ENCODE measurements around the gene MS4A15. TPM values are rescaled to one million over a fixed set of nuclear protein-coding genes. Genes with fewer than 3 reads are reported as not detected.

The MS4A15 gene
- total and polyA plus RNA-seq, 10 of the 15 experiments (the other 5 are each of a cell fraction or from before 2014, with no cell fraction given): 0.05 to 0.84 (median 0.45) TPM

GRCh38 chr11:60748225-60748624 lies 8.4 kb upstream of the MS4A15 start:
- ChIA-PET SMC1A (ENCODE audit: uncharacterized antibody, unreplicated experiment) (interaction anchor here (1.3 kb wide), 1 partner anchor 13 kb away, joined by 4 read pairs; no protein-coding TSS in a partner anchor), POLR2A (no interaction called here), CTCF (no interaction called here), RAD21 (ENCODE audit: unreplicated experiment) (no interaction called here)
- no peak overlapping the region for H2AFZ ChIP-seq (ENCODE audit: control insufficient read depth, low read depth, low read length)
- H3K4me1 ChIP-seq (ENCODE audit: control insufficient read depth, insufficient read depth, low read length): no peaks in the 10 kb centered on the region
- H3K36me3 ChIP-seq (ENCODE audit: control insufficient read depth in 2 of 2, insufficient read depth in 2 of 2, low read length in 1 of 2): no peaks in the 10 kb centered on the region
- H3K4me2 ChIP-seq (ENCODE audit: control insufficient read depth, insufficient read depth): no peak overlapping the region
- no peak for DNase-seq (ENCODE audit: low read depth, low spot score)
- H3K79me2 ChIP-seq (ENCODE audit: control insufficient read depth, insufficient read depth, low read length): no peaks in the 10 kb centered on the region
- in situ Hi-C loops (cut with MboI): no loop called here
- intact Hi-C loops (cut with micrococcal nuclease; ENCODE audit: unreplicated experiment): no loop called here
- no TSS peak for BruUV-seq (replicated peaks)
- H3K4me3 ChIP-seq: no peak overlapping the region
- FAIRE-seq: no peak
- H3K27me3 ChIP-seq (replicated peaks in 1 of 2; ENCODE audit: control insufficient read depth in 2 of 2, insufficient read depth in 2 of 2, low read length in 1 of 2): no peaks in the 10 kb centered on the region; a peak in 1 of 4 replicates
- 77% methylated on average over 17 of the region's 17 CpGs for WGBS (ENCODE audit: insufficient coverage, insufficient replicate concordance, low lambda C conversion rate, missing lambda C conversion rate)
- no peak overlapping the region for H3K27ac ChIP-seq (ENCODE audit: control insufficient read depth, insufficient read depth)
- TF ChIP-seq ZZZ3 (IDR thresholded peaks at IDR 0.05; ENCODE audit: control insufficient read depth, insufficient read length, low read depth) (no peak), SMARCA5 (IDR thresholded peaks at IDR 0.05) (no peak), SREBF2 (IDR thresholded peaks at IDR 0.05; ENCODE audit: low read length) (no peak), CREB1 (IDR thresholded peaks at IDR 0.05; ENCODE audit: low read depth) (no peak), JUNB (IDR thresholded peaks at IDR 0.05) (no peak), SREBF1 (IDR thresholded peaks at IDR 0.05; ENCODE audit: low read length) (no peak), NFXL1 (IDR thresholded peaks at IDR 0.05; ENCODE audit: borderline replicate concordance) (no peak), CHD1 (IDR thresholded peaks at IDR 0.05; ENCODE audit: low read depth, low read length) (no peak), RFX5 (IDR thresholded peaks at IDR 0.05; ENCODE audit: low read depth, low read length) (no peak), ZNF274 (IDR thresholded peaks at IDR 0.05; ENCODE audit: insufficient read depth, insufficient read length) (no peak), IRF4 (IDR thresholded peaks at IDR 0.05; ENCODE audit: low read depth, low read length) (no peak), ZNF622 (IDR thresholded peaks at IDR 0.05) (no peak)
- ATAC-seq: no peak
- H3K9ac ChIP-seq (ENCODE audit: control insufficient read depth, insufficient read depth, low read length): no peak overlapping the region
- no peaks in the 10 kb centered on the region for H4K20me1 ChIP-seq (ENCODE audit: control insufficient read depth, insufficient read depth)
- H3K9me3 ChIP-seq (replicated peaks; ENCODE audit: control insufficient read depth, insufficient read depth, low read length): no peaks in the 10 kb centered on the region; the same call in 2 of the 3 replicates

All from GM12878 (cell line).